BE2C (cell line): ENCODE results near the gene ZNF774.

Source experiments
- DNase-seq: peaks from one replicate; pipeline ENCODE4 v3.0.0-alpha.2; 2020
- H3K27me3 ChIP-seq: fragments of 250-450 bp; sonication (Bioruptor Pico); 2 replicates; pipeline ENCODE4 v1.5.1; 2020; ENCODE audit warnings: mild to moderate bottlenecking
- H3K36me3 ChIP-seq: fragments of 250-450 bp; sonication (Bioruptor Pico); 2 replicates; pipeline ENCODE4 v1.5.1; 2020; ENCODE audit warnings: mild to moderate bottlenecking
- H3K4me1 ChIP-seq: fragments of 250-450 bp; sonication (Bioruptor Pico); 2 replicates; pipeline ENCODE4 v1.5.1; 2020
- H3K4me3 ChIP-seq: 2 replicates; pipeline ENCODE4 v1.5.1; 2011; ENCODE audit warnings: low read depth, low read length
- H3K9me3 ChIP-seq: fragments of 250-450 bp; sonication (Bioruptor Pico); 2 replicates; pipeline ENCODE4 v1.5.1; 2020
- TF ChIP-seq, protein P1 (sequence below): IDR thresholded peaks from 2 replicates; pipeline ENCODE4 v1.5.1; 2012; ENCODE audit warnings: mild to moderate bottlenecking, low read depth, low read length

Gene ZNF774

DNA sequence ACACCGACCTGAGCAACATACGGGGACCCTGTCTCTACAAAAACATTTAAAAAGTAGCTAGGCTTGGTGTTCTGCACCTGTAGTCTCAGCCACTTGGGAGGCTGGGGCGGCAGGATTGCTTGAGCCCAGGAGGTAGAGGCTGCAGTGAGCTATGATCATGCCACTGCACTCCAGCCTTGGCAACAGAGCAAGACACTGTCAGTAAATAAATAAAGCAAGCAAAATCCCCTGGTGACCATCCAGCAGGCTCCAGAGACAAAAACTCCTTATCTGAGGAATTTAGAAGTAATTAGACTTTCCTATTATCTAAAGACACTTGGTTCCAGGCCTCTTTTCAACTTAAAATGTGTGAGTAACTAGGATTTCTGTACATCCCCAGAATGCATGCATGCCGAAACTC lies 29.5 kb upstream of the ZNF774 start:
- Histone ChIP-seq H3K9me3 (no peaks in the 10 kb centered on the region), H3K4me3 (no peak overlapping the region), H3K27me3 (no peaks in the 10 kb centered on the region), H3K4me1 (no peaks in the 10 kb centered on the region), H3K36me3 (no peaks in the 10 kb centered on the region)
- TF ChIP-seq, protein P1, sequence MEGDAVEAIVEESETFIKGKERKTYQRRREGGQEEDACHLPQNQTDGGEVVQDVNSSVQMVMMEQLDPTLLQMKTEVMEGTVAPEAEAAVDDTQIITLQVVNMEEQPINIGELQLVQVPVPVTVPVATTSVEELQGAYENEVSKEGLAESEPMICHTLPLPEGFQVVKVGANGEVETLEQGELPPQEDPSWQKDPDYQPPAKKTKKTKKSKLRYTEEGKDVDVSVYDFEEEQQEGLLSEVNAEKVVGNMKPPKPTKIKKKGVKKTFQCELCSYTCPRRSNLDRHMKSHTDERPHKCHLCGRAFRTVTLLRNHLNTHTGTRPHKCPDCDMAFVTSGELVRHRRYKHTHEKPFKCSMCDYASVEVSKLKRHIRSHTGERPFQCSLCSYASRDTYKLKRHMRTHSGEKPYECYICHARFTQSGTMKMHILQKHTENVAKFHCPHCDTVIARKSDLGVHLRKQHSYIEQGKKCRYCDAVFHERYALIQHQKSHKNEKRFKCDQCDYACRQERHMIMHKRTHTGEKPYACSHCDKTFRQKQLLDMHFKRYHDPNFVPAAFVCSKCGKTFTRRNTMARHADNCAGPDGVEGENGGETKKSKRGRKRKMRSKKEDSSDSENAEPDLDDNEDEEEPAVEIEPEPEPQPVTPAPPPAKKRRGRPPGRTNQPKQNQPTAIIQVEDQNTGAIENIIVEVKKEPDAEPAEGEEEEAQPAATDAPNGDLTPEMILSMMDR: no peak
- no peak for DNase-seq

DNA sequence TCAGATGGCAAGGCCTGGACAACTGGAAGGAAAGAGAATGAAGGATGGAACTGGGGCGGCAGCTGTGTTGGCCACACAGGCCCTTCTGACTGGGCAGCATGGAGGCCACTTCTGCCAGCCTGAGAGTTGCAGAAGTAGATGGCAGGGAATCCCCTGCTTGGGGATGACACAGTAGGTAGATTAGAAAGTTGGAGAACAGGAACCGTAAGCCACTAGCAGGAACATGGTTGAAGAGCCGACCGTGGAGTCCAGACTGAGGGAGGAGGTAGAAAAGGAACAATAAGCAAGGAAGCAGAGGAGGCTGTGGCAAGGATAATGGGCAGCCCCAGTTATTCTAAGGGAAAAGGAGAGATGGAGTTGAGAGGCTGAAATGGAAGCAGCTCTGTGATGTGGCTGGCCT lies 26.4 kb upstream of the ZNF774 start:
- no peaks in the 10 kb centered on the region for H3K9me3 ChIP-seq
- H3K27me3 ChIP-seq: no peaks in the 10 kb centered on the region
- no peaks in the 10 kb centered on the region for H3K4me1 ChIP-seq
- DNase-seq: no peak
- TF ChIP-seq, protein P1: no peak
- H3K4me3 ChIP-seq: no peak overlapping the region
- H3K36me3 ChIP-seq: no peaks in the 10 kb centered on the region

- Histone ChIP-seq H3K4me3 (no peak overlapping the region), H3K36me3 (no peaks in the 10 kb centered on the region), H3K9me3 (no peaks in the 10 kb centered on the region), H3K27me3 (no peaks in the 10 kb centered on the region), H3K4me1 (no peaks in the 10 kb centered on the region)
- TF ChIP-seq, protein P1: no peak
- no peak for DNase-seq
Measured at GRCh38 chr15:90326441-90326840, 25.6 kb upstream of the ZNF774 start.

GRCh38 chr15:90327311-90327710 lies 24.8 kb upstream of the ZNF774 start:
- no peaks in the 10 kb centered on the region for H3K36me3 ChIP-seq
- TF ChIP-seq, protein P1: no peak
- DNase-seq: no peak

DNA sequence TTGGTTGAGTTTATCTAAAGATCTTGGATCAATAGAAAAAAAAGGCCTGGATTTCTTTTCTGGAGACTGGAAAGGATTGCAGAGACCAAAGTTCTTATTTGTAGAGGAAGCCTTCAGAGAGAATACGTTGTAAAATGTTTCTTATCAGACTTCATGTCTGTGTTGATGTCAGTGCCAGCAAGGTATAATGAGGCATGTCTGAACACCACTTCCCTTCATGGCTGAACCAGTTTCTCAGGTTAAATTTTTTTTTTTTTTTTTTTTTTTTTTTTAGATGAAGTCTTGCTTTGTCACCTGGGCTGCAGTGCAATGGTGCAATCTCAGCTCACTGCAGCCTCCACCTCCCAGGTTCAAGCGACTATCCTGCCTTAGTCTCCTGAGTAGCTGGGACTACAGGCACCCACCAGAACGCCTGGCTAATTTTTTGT lies 17.8 kb upstream of the ZNF774 start:
- no peaks in the 10 kb centered on the region for H3K9me3 ChIP-seq
- TF ChIP-seq, protein P1: no peak
- no peak for DNase-seq
- no peak overlapping the region for H3K4me3 ChIP-seq
- no peaks in the 10 kb centered on the region for H3K4me1 ChIP-seq
- no peaks in the 10 kb centered on the region for H3K36me3 ChIP-seq
- H3K27me3 ChIP-seq: no peaks in the 10 kb centered on the region

More at GRCh38 chr15:90327311-90327710, 24.8 kb upstream of the ZNF774 start:
- no peaks in the 10 kb centered on the region for H3K27me3 ChIP-seq
- H3K9me3 ChIP-seq: no peaks in the 10 kb centered on the region
- H3K4me1 ChIP-seq: no peaks in the 10 kb centered on the region
- no peak overlapping the region for H3K4me3 ChIP-seq

DNA sequence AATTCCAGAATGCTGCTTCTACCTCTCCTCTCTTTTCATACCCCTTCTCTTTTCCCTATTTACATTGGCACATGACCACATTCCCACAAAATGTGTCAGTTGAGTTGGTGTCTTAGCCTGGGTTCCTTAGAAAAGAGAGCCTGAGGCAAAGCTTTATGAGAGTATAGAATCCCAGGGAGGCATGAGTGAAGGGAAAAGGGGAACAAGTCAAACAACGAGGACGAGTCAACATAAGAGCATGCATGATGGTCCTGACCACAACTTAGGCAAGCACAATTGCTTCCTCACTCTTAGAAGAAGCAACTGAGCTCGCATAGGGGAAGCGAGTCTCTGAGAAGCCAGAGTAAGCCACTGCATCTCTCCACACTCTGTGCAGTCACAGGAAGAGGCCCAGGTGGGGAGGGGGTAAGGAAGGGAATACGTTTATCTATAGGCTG lies 15.4 kb upstream of the ZNF774 start:
- Histone ChIP-seq H3K4me1 (no peaks in the 10 kb centered on the region), H3K27me3 (no peaks in the 10 kb centered on the region), H3K4me3 (no peak overlapping the region), H3K36me3 (no peaks in the 10 kb centered on the region), H3K9me3 (no peaks in the 10 kb centered on the region)
- TF ChIP-seq, protein P1: no peak
- no peak for DNase-seq
